Left colon (tissue), 2 donors: ENCODE measurements around the gene GSTT2. TPM values are rescaled to one million over a fixed set of nuclear protein-coding genes. Genes with fewer than 3 reads are reported as not detected.

Source experiments
- ATAC-seq: fragments of 200-7000 bp; cut with Tn5 transposase; one replicate; pipeline ENCODE4 v1.9.1; 2020; ENCODE audit warnings: mild to moderate bottlenecking, moderate library complexity
- DNase-seq, 2 donors: peaks; one replicate each; pipeline ENCODE4 v3.0.0-alpha.2; 2020
- intact Hi-C, 2 donors: fragments of 100-400 bp; cut with DNase I in 1 of 2; cut with micrococcal nuclease in 1 of 2; formaldehyde crosslinking; loops; one replicate each; pipeline versions ENCODE4 v1.11.2 to v1.14.0; 2022; cut with DNase I, micrococcal nuclease
- total RNA-seq, 2 donors: library from RNA; stranded (reverse); fragmentation: NEBNext Ultra II Directional; extraction: Animal tissue kit (Norgen Biotek cat#: 25700); gene quantifications; one replicate each; pipeline ENCODE4 v1.2.1, GENCODE V29; 2021
- donor health status: DM: no; HTN: no; CAD: no.
- donor health status: DM: yes; HTN: yes; CAD: no.

Gene GSTT2
- total RNA-seq, 2 donors from 2014 or later = 0.89 TPM; not detected in 1

DNA sequence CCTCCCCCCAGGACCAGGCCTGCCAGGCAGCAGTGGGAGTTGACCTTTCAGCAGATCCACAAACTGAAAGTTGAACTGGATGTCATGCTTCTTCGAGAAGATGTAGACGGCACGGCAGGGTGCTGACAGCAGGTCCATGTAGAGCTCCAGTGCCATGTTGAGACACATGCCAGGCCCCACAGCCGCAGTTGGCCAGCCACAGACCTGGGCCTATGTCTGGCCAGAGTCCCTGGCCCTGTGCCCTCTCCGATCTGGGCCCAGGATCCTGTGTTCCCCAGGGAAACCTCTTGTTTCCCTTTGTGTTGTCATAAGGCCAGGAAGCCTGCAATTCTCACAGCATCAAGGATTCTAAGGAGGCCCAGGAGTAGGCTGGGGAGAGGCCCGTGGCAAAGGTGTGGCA, 25.3 kb downstream of the GSTT2 start, which contains the start of gene GSTT4:
Gene GSTT4, minus strand, starts transcription at position 253 of the 400 bp plus-strand sequence. Its CDS starts 97 bp downstream, at position 156.
- ATAC-seq (no peak), DNase-seq (no peak)
- intact Hi-C loops = no loop called here

DNA sequence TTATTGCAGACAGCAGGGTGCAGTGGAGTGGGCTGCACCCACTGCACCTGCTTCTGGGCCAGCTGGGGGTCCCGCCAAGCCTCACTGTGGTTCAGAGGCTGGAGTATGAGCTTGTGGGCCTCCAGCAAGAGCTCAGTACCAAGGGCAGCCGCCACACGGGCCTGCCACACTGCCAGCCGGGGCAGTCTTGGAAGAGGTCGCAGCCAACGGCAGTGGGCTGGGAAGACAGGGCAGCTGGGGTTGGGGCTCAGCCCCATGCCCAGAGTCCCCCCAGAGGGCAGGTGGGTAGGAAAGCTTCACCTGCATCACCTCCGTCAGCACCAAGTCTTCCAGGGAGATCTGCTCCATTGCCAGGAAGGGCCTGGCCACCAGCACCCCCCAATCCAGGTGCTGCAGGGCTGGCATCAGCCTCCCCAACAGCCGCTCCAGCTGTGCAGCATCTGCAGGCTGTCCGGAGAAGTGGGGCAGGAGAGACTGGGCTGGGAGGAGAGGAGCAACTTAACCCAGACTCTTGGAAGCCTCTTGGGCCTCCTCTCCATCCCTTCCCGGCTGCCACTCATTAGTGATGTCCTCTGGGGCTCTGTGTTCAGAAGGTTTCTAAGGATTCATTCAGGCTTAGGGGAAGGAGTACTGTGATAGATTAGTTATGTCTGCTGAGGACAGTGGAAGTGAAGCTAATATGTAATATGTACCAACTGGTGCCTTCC, 26.4 kb downstream of the GSTT2 start:
- intact Hi-C loops = no loop called here
- ATAC-seq (no peak), DNase-seq (no peak)

DNA sequence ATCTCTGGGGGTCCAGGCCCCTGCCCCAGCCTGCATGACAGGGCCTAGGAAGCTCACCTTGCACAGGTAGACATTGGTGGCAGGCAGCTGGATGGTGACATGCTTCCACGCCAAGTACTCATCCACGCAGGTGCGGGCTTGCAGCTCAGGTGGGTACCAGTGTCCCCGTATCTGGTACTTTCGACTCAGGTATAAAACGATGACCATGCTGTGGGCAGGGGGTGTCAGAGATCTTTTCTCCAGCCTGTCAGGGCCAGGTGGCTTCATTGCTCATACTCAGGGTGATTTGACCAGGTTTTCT, 26.9 kb downstream of the GSTT2 start:
- ATAC-seq = no peak
- intact Hi-C loops = no loop called here
- no peak for DNase-seq

DNA sequence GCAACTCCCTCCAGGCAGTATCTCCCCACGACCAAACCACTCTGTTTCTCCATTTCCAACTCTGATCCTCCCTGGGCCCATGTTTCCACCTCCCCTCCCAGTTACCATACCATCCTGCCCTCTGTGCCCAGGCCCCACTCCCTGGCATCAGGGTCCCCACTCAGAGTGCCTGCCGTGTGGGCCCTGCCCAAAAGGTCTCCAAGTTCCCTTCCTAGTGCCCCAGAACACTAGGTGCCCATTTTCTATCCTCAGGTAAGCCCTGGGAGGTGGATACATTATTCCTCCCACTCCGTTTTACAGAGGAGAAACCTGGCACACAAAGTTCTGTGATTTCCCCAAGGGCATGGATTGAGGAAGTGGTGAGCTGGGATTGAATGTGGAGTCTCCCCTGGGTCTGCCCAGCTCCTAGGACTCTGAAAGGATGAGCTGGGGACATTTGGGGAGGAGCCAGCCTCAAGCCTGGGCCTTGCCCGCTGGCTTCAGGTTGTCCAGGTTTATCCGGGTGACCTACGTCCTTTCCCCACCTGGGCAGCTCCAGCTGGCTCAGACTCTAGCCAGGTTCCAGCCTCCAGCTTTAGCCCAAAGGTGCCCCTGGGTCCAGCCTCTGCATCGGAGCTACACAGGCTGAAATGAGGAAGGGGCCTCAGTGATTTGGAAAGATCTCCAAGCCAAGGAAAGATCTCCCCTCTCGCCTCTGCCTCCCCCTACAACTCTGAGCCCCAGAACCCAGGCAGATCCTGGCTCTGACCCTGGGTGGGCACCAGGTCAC, 27.5 kb downstream of the GSTT2 start:
- intact Hi-C loops = no loop called here
- ATAC-seq (no peak), DNase-seq (no peak)

DNA sequence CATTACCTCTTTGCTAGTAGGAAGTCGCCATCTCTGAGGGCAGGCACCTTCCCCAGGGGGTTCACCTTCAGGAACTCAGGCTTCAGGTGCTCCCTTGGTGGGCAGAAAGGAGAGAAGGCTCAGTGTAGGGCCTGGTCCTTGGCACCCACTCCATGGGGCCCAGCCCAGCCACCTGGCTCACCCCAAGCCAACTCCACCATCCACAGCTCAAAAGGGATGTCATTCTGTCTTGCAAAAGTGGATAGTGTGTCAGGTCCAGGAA, 28.0 kb downstream of the GSTT2 start:
- intact Hi-C loops = no loop called here
- DNase-seq (no peak), ATAC-seq (no peak)

DNA sequence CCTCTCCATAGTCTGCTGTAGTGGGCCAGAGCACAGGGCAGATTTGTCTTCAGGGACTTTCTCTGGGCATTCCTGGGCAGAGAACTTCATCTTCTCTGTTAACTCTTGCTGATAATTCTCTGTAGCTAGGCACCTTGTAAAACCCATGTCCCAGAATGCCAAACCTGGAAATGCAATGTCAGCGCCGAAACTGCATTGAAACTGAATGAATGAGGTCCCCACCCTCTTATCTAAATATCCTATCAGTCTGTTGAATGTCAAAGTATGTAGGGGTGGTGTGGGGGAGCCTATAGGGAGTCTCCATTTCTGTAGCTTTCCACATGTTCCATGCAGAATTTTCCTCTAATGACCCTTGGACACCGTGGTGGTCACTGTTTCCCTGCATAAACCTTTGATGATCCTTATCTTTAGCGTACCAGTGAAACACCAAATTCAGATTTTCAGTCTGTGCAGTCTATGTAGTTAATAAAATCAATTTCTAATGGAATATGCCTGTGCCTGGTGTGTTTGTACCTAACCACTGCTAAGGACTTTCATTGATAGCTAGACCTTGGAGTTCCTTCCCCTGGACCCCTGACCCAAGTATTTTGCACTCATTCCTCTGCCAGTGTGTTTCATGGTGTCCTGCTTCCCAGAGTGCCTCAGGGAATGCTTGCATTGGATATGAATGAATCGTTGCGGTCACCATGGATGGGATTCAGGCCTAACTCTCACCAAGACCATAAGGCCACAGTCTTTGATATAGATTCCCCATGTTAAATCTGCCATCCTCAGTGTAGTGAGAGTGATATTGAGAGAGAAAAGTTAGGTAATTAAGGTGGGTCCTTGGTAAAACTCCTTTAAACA, 28.7 kb downstream of the GSTT2 start:
- DNase-seq (no peak), ATAC-seq (no peak)
- intact Hi-C loops = no loop called here

DNA sequence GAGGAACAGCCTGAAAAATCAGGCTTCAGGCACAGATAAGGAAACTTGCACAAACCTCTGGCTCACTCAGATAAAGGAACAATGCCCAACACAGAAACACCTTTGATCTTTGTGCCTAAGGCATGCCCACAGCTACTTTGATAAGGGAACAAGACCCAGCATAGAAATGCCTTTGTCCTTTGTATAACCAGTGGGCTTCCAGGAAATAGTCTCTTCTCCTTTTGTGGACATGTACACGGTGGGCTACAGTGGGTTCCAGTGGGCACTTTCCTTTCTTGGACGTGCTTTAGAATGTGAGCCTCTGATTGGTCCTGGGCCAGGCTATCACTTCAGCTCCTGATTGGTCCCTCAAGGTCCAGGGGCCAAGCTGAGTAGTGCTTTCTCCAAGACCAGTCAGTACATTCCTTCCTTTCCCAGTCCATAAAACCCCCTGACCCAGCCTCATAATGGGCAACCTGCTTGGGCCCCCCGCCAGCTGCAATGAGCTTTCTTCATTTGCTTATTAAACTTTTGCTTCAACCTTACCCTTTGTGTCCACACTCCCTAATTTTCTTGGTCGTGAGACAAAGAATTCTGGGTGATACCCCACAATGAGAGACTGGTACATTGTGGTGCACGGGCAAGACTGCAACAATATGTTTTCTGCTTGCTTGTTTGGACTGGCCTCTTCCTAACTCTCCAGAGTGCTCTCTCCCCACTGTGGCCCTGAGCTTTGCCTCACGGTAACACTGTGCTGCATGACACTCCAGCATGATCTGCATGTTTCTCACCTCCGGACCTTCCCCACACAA, 29.5 kb downstream of the GSTT2 start:
- intact Hi-C loops = no loop called here
- ATAC-seq (no peak), DNase-seq (no peak)

DNA sequence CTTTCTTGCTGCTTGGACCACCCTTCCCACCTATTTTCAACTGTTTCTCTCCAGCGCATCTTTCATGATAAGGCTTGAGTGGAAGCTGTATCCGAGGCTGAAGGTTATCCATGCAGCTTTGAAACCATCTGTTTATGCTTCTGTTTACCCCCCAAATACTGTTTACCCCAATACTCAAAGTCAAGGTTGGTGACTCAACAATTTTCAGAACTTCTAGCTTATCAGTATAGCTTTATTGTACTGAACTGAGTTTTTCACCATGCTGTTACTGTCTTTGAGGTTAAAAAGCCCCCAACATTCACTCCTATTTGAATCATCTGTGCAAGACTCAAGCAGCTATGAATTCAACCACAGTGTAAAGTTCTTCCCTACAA, 30.1 kb downstream of the GSTT2 start:
- DNase-seq = no peak
- no peak for ATAC-seq
- intact Hi-C loops = no loop called here

DNA sequence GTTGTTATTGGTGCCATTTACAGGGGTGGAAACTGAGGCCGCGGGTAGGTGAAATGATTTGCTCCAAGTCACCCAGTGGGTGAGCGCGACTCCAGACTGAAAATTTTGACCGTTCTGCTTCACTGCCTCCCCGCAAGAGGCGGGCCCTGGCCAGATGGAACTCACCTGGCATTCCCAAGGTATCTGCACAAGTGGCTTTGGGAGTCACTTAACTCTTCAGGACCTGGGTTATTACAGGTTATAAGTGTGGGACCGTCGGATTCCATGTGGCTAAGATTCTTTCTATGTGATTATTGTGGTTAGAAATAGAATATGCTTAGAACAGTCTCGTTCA, 31.8 kb downstream of the GSTT2 start:
- no peak for DNase-seq
- intact Hi-C loops = no loop called here

DNA sequence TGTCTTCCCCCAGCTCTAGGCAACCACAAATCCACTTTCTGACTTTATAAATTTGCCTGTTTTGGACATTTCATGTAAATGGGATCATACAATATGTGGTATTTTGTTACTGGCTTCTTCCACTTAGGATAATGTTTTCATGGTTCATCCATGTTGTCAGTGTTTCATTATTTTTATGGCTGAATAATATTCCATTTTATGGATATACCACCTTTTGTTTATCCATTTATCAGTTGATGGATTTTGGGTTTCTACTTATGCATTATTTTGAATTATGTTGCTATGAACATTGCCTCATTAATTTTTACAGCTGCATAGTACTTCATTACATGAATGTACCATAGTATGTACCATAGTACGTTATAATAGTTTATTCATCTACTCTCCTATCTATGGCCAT, 36.2 kb downstream of the GSTT2 start:
- ATAC-seq = no peak
- intact Hi-C loops = no loop called here
- no peak for DNase-seq

More for the DNA sequence above, 31.8 kb downstream of the GSTT2 start:
- ATAC-seq = peak; percentile 39

DNA sequence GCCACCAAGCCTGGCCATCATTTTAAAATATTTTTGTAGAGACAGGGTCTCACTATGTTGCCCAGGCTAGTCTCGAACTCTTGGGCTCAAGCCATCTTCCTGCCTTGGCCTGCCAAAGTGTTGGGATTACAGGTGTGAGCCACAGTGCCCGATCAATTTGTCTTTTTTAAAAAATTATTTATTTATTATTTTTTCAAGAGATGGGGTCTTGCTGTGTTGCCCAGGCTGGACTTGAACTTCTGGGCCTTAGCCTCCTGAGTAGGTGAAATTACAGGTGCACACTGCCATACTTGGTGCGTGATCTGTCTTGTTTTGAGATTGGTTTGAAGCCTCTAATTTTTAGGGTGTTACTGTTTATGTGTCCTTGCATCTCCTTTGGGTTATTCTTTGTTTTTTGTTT, 41.4 kb downstream of the GSTT2 start:
- intact Hi-C loops = no loop called here
- ATAC-seq = no peak

DNA sequence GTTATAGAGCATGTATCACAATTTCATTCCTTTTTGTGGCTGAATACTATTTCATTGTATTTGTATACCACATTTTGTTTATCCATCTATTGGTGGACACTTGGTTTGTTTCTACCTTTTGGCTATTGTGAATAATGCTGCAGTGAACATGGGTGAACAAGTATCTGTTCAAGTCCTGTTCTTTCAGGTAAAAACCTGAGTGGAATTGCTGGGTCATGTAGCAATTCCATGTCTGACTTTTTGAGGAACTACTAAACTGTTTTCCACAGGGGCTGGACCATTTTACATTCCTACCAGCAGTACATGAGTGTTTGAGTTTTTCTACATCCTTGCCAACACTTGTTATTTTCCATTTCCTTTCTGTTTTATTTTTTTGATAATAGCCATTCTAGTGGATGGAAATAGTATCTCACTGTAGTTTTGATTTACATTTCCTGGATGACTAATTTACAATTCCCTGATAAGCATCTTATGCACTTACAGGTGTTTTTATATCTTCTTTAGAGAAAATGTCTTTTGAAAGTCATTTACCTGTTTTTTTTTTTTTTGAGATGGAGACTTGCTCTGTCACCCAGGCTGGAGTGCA, 43.4 kb downstream of the GSTT2 start:
- DNase-seq (no peak), ATAC-seq (peak; percentile 39)
- intact Hi-C loops = no loop called here

More for the DNA sequence above, 41.4 kb downstream of the GSTT2 start:
- no peak for DNase-seq

DNA sequence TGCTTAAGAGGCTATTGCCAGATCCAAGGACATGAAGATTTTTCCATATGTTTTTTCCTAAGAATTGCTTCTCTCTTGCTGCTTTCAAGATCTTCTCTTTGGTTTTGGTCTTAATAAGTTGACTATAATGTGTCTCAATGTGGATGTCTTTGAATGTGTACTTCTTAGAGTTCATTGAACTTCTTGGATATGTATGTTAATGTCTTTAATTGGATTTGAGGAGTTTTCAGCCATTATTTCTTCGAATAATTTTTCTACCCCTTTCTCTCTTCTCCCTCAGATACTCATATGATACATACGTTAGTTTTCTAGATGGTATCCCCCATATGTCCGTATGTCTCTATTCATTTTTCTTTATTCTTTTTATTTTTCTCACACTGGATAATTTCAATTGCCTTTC, 44.4 kb downstream of the GSTT2 start:
- no peak for ATAC-seq
- intact Hi-C loops = no loop called here
- no peak for DNase-seq

DNA sequence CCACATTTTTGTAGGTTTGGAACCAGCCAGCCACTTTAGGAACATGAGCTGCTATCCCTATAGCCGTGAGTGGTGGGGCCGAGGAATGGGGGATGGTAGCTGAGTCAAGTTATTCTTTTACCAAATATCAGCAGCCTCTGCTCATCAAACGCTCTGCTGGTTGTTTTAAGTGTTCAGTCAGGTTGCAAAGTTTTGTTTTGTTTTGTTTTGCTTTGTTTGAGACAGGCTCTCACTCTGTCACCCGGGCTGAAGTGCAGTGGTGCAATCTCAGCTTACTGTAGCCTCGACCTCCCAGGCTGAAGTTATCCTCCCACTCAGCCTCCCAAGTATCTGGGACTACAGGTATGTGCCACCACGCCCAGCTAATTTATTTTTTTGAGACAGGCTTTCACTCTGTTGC, 45.5 kb downstream of the GSTT2 start:
- ATAC-seq = no peak

DNA sequence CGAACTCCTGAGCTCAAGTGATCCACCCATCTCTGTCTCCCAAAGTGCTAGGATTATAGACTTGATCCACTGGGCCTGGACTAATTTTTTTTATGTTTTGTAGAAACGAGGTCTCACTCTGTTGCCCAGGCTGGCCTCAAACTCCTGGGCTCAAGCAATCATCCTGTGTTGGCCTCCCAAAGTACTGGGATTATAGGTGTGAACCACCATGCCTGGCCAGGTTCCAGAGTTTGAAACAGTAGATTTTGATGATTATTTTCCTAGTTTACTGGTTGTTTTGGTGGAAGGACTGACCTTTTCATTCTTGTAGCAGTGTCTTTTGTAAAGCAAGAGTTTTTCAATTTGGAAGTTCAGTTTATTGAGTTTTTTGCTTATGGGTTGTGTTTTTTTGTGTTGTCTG, 46.1 kb downstream of the GSTT2 start:
- intact Hi-C loops = no loop called here
- no peak for ATAC-seq

More for the DNA sequence above, 45.5 kb downstream of the GSTT2 start:
- DNase-seq = no peak
- intact Hi-C loops = no loop called here

DNA sequence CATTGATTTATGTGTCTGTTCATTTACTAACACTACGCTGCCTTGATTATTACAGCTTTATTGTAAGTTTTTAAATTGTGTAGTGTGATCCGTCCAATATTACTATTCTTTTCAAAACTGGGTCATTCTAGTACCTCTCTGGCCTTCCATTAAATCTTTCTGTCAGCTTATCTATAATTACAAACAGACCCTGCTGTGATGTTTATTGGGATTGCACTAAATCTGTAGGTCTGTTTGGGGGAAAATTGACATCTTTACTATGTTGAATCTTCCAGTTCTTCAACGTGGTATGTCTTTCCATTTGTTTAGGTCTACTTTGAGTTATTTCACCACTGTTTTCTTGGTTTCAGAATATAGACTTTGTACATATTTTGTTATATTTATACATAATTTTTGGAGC, 46.8 kb downstream of the GSTT2 start:
- intact Hi-C loops = no loop called here
- no peak for ATAC-seq
- no peak for DNase-seq

More for the DNA sequence above, 46.1 kb downstream of the GSTT2 start:
- no peak for DNase-seq

DNA sequence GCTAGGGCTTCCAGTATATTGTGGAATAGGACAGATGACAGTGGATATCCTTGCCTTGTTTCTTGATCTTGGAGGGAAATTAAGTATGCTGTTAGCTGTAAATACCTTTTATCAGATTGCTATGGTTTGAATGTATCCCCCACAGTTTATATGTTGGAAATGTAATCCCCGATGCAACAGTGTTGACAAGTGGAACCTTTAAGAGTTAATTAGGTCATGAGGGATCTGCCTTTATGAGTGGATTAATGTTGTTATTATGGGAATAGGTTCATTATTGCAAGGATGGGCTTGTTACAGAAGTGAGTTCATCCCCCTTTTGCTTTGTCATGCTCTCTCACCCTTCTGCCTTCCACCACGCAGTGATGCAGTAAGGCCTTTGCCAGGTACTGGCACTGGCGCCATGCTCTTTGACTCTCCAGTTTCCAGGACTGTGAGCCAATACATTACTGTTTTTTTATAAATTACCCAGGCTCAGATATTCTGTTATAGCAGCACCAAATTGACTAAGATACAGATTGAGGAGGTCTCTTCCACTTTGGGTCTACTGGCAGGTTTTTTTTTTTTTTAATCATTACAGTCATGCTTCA, 47.5 kb downstream of the GSTT2 start:
- DNase-seq (no peak), ATAC-seq (peak; percentile 45)
- intact Hi-C loops = no loop called here

DNA sequence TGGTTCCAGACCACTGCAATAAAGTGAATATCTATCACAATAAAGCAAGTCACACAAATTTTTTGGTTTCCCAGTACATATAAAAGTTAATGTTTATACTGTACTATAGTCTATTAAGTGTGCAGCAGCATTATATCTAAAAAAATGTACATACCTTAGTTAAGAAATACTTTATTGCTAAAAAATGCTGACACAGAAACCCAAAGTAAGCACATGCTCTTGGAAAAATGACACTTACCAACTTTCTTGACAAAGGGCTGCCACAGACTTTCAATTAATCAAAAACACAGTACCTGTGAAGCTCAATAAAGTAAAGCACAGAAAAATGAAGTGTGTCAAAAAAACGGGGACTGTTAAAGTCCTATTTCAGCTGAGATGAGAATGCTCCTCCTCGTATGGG, 48.1 kb downstream of the GSTT2 start:
- ATAC-seq = no peak

DNA sequence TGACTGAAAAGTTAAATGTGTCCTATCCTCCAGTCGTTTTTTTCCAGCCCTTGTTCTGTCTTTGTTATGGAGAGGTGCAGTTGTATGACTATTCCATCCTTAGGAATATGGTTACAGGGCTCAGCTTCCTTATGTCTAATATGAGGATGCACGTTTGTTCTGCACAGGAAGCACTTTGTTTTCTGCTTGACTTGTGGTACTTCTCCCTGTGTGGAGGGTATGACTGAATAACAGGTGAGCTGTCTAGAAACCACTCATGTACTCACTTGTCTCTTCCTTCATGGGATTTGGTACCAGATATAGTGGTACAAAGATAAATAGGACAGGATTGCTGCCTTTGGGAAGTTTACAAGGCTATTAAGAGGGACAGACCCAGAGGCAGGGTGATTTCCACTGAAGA, 48.6 kb downstream of the GSTT2 start:
- DNase-seq (no peak), ATAC-seq (no peak)
- intact Hi-C loops = no loop called here

More for the DNA sequence above, 48.1 kb downstream of the GSTT2 start:
- intact Hi-C loops = no loop called here
- DNase-seq = no peak
